ENCODE data around the gene POLR2I.

GRCh38 chr19:36139120-36139472, 24.4 kb upstream of the POLR2I start:
- no peak for TF ChIP-seq CTCF (conservative IDR thresholded peaks at IDR 0.05)
- no peak for TF ChIP-seq EZH2 (IDR thresholded peaks at IDR 0.05; ENCODE audit: low read depth)
